Esophagus muscularis mucosa (tissue), 4 donors: ENCODE measurements around the gene HEATR9.

ENCODE experiments used
- CTCF ChIP-seq, 3 experiments: fragments of 200-600 bp in 2 of 3; fragments of 450-650 bp in 1 of 3; sonication (generic) in 2 of 3; IDR thresholded peaks; one replicate each; pipeline ENCODE4 v1.5.1; 2017 to 2019; ENCODE audit warnings: antibody characterized with exemption in 3 of 3, mild to moderate bottlenecking in 2 of 3, moderate library complexity in 1 of 3
- EP300 ChIP-seq: sonication (generic); formaldehyde crosslinking; IDR thresholded peaks from one replicate; pipeline ENCODE4 v1.6.1; 2017; ENCODE audit warnings: antibody characterized with exemption
- POLR2A ChIP-seq: fragments of 450-650 bp; IDR thresholded peaks from one replicate; pipeline ENCODE4 v1.6.1; 2017; ENCODE audit warnings: antibody characterized with exemption, moderate library complexity, mild to moderate bottlenecking, low read depth
- POLR2AphosphoS5 ChIP-seq, 2 donors: sonication (generic); formaldehyde crosslinking; IDR thresholded peaks; one replicate each; pipeline ENCODE4 v1.6.1; 2017; ENCODE audit warnings: antibody characterized with exemption in 2 of 2

DNA sequence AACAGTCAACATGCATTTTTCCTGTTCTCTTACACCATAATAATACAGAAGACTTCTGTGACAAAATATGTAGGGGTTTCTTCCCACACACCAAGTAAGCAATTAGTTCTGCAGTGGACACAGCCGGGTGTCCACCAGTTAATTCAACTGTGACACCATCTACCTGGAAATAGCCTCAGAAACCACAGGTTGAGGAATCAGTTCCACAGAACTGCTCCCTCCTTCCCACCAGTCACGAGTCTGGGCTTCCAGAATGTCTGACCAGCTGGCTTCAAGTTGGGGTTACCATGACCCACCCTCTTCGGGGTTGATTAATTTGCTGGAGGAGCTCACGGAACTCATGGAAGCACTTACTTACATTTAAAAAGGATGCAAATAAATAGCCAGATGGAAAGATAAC, 25.1 kb upstream of the HEATR9 start:
- TF ChIP-seq CTCF (IDR thresholded peaks at IDR 0.05) (no peak), POLR2A (no peak), POLR2AphosphoS5 (IDR thresholded peaks at IDR 0.05) (no peak), EP300 (no peak)
